HepG2 (cell line): ENCODE data around the gene MS4A7. TPM values are rescaled to one million over a fixed set of nuclear protein-coding genes. Genes with fewer than 3 reads are reported as not detected.

ENCODE experiments used
- ATAC-seq: fragments of 200-7000 bp; cut with Tn5 transposase; 3 replicates; pipeline ENCODE4 v1.9.1; 2020; ENCODE audit warnings: mild to moderate bottlenecking, moderate library complexity
- BruUV-seq: library from RNA; stranded (reverse); fragments of 400-500 nt; replicated peaks from 2 replicates; lab custom pipeline; 2021; lab: Mats Ljungman, UMichigan
- CTCF ChIA-PET: fragments of 300-600 bp; formaldehyde crosslinking; extraction: SDS; loops from one replicate; lab custom pipeline; 2021; ENCODE audit warnings: low total read pairs, inconsistent platforms, low intra/inter-chr PET ratio; lab: Yijun Ruan, JAX
- POLR2A ChIA-PET: fragments of 350-600 bp; sonication (Branson Sonifier 250); formaldehyde crosslinking; loops from one replicate; lab custom pipeline; 2020; ENCODE audit warnings: antibody characterized with exemption, inconsistent platforms; lab: Yijun Ruan, JAX
- DNase-seq: peaks from one replicate; pipeline ENCODE4 v3.0.0-alpha.2; 2015; ENCODE audit warnings: low spot score
- FAIRE-seq: peaks from 3 replicates; lab custom pipeline; 2011; peaks lifted over from hg19 to GRCh38; lab: Jason Lieb, UNC
- H2AFZ ChIP-seq: one replicate; pipeline ENCODE4 v1.6.1; 2011; ENCODE audit warnings: low read length, inconsistent platforms
- H3K27ac ChIP-seq: fragments of 300-600 bp; 3 replicates; pipeline ENCODE4 v1.8.0; 2011; ENCODE audit warnings: mixed run types, mild to moderate bottlenecking, mixed read lengths, low read length, inconsistent platforms; ENCODE audit not compliant: insufficient read depth; ENCODE audit errors: extremely low read length
- H3K27me3 ChIP-seq, 2 experiments: fragments of 200-600 bp in 1 of 2; 2 replicates in 1 of 2; 3 replicates in 1 of 2; pipeline versions ENCODE4 v1.6.0 to v1.8.0; 2011; ENCODE audit warnings: low read length in 2 of 2, mild to moderate bottlenecking in 2 of 2, moderate library complexity in 2 of 2, inconsistent platforms in 1 of 2; ENCODE audit not compliant: insufficient read depth in 2 of 2, control insufficient read depth in 1 of 2
- H3K36me3 ChIP-seq, 2 experiments: fragments of 200-600 bp in 1 of 2; replicated peaks in 1 of 2; 2 replicates in 1 of 2; 3 replicates in 1 of 2; pipeline versions ENCODE4 v1.5.1 to v1.8.0; 2011; ENCODE audit warnings: low read length in 2 of 2, inconsistent platforms in 1 of 2; ENCODE audit not compliant: insufficient read depth in 2 of 2, control insufficient read depth in 1 of 2
- H3K4me1 ChIP-seq: 2 replicates; pipeline ENCODE4 v1.5.1; 2012; ENCODE audit warnings: low read length, inconsistent platforms; ENCODE audit not compliant: insufficient read depth
- H3K4me2 ChIP-seq: 2 replicates; pipeline ENCODE4 v1.6.0; 2011; ENCODE audit warnings: low read depth, low read length, inconsistent platforms
- H3K4me3 ChIP-seq, 3 experiments: fragments of 200-600 bp in 1 of 3; sonication (generic), shearing (Covaris generic) in 1 of 3; replicated peaks in 1 of 3; 2 replicates each; pipeline ENCODE4 v1.5.1; 2011 to 2016; ENCODE audit warnings: low read length in 3 of 3, inconsistent platforms in 2 of 3, low read depth in 2 of 3, mild to moderate bottlenecking in 2 of 3, control low read depth in 1 of 3, mixed read lengths in 1 of 3; ENCODE audit not compliant: insufficient read depth in 1 of 3
- H3K79me2 ChIP-seq: one replicate; pipeline ENCODE4 v1.6.1; 2011; ENCODE audit warnings: low read length, inconsistent platforms; ENCODE audit not compliant: insufficient read depth
- H3K9ac ChIP-seq: 2 replicates; pipeline ENCODE4 v1.6.0; 2011; ENCODE audit warnings: mild to moderate bottlenecking, low read depth, low read length, inconsistent platforms; ENCODE audit not compliant: insufficient read depth
- H3K9me3 ChIP-seq: 2 replicates; pipeline ENCODE4 v1.5.1; 2012; ENCODE audit warnings: mild to moderate bottlenecking, low read length
- H4K20me1 ChIP-seq: 2 replicates; pipeline ENCODE4 v1.6.0; 2011; ENCODE audit warnings: inconsistent platforms, mild to moderate bottlenecking, low read length, moderate library complexity; ENCODE audit not compliant: insufficient read depth
- GFI1 ChIP-seq: sonication (generic); formaldehyde crosslinking; IDR thresholded peaks from 2 replicates; pipeline ENCODE4 v1.5.0; 2020; ENCODE audit warnings: missing genetic modification reagents, mild to moderate bottlenecking, borderline replicate concordance
- MAFK ChIP-seq, 2 experiments: IDR thresholded peaks in 1 of 2; conservative IDR thresholded peaks in 1 of 2; 2 replicates each; pipeline ENCODE4 v1.6.1; 2011; ENCODE audit warnings: improper control_type of control experiment in 2 of 2, low read length in 2 of 2
- U2AF1 ChIP-seq: fragments of 200-400 bp; formaldehyde crosslinking; optimal IDR thresholded peaks from 2 replicates; pipeline ENCODE3; 2017; ENCODE audit warnings: mild to moderate bottlenecking, low read depth, low read length
- WGBS: methylation state at CpG from one replicate; pipeline ENCODE4 v1.1.6; 2017; ENCODE audit warnings: low lambda C conversion rate; 5-methylcytosine and 5-hydroxymethylcytosine counted together
- in situ Hi-C: cut with HindIII; loops from 2 replicates; pipeline ENCODE4 v1.10.0; 2017; ENCODE audit warnings: low pct_unique_long_range_greater_than_20kb; ENCODE audit not compliant: extremely low pct_ligation_motif_present
- intact Hi-C: fragments of 100-400 bp; cut with micrococcal nuclease; formaldehyde crosslinking; loops from one replicate; pipeline ENCODE4 v1.10.0; 2022; ENCODE audit not compliant: unreplicated experiment
- polyA plus RNA-seq, 8 experiments: library from polyadenylated mRNA; depleted of rRNA in 3 of 8; stranded (reverse) in 7 of 8; unstranded in 1 of 8; fragments of >200 nt; fragmentation: Illumina TruSeq in 4 of 8; extraction: Trizol in 4 of 8; gene quantifications; 2 replicates each; pipeline versions ENCODE4 v1.2.1 to v1.2.3, GENCODE V29; 2011 to 2016; ENCODE audit warnings: low read depth in 4 of 8, missing spikeins in 1 of 8, mixed read lengths in 1 of 8; ENCODE audit not compliant: insufficient read depth in 1 of 8
- total RNA-seq, 5 experiments: library from RNA; depleted of rRNA; stranded (reverse); fragments of >200 nt; fragmentation: Illumina TruSeq; extraction: Trizol; gene quantifications; 2 replicates each; pipeline ENCODE4 v1.2.3, GENCODE V29; 2016; ENCODE audit warnings: low read depth in 1 of 5
- TF ChIP-seq, protein P1 (sequence below): IDR thresholded peaks from 2 replicates; pipeline ENCODE4 v1.6.1; 2016; ENCODE audit warnings: low read depth, control low read depth

The MS4A7 gene
- total and polyA plus RNA-seq, 2 of the 13 experiments (the other 11 are each of a cell fraction or from before 2014, with no cell fraction given) = not detected

GRCh38 chr11:60338053-60338452 lies 40.3 kb upstream of the MS4A7 start:
- H3K9me3 ChIP-seq = no peaks in the 10 kb centered on the region
- intact Hi-C loops (no loop called here), in situ Hi-C loops (loop anchor here (25.0 kb wide), 1 partner anchor 149 kb away; the partner anchor contains the start of gene MS4A12)
- 22% methylated on average over 2 of the region's 2 CpGs for WGBS
- FAIRE-seq = no peak
- ChIA-PET POLR2A (no interaction called here), CTCF (no interaction called here)
- no peaks in the 10 kb centered on the region for H3K79me2 ChIP-seq
- no peaks in the 10 kb centered on the region for H3K36me3 ChIP-seq
- TF ChIP-seq MAFK (conservative IDR thresholded peaks at IDR 0.05 in 1 of 2, IDR thresholded peaks at IDR 0.05 in 1 of 2; ENCODE audit: low read length in 2 of 2) (peak in 1 of 2 experiments; percentile 21; a peak in 1 of 4 replicates), U2AF1 (no peak)
- H3K4me1 ChIP-seq = no peaks in the 10 kb centered on the region
- BruUV-seq = no TSS peak
- no peak overlapping the region for H3K9ac ChIP-seq
- H3K4me2 ChIP-seq = no peak overlapping the region
- no peak overlapping the region for H3K4me3 ChIP-seq
- no peaks in the 10 kb centered on the region for H4K20me1 ChIP-seq
- DNase-seq = no peak
- no peak for ATAC-seq
- H3K27ac ChIP-seq = no peak overlapping the region
- H3K27me3 ChIP-seq = no peaks in the 10 kb centered on the region
- H2AFZ ChIP-seq = no peak overlapping the region

GRCh38 chr11:60339356-60339755 lies 39.0 kb upstream of the MS4A7 start:
- Histone ChIP-seq H3K79me2 (no peaks in the 10 kb centered on the region), H4K20me1 (no peaks in the 10 kb centered on the region), H3K27ac (no peak overlapping the region), H3K4me3 (no peak overlapping the region), H3K9ac (no peak overlapping the region), H3K9me3 (no peaks in the 10 kb centered on the region), H3K4me1 (no peaks in the 10 kb centered on the region), H3K27me3 (no peaks in the 10 kb centered on the region), H3K4me2 (no peak overlapping the region), H2AFZ (no peak overlapping the region), H3K36me3 (no peaks in the 10 kb centered on the region)
- TF ChIP-seq, protein P1, sequence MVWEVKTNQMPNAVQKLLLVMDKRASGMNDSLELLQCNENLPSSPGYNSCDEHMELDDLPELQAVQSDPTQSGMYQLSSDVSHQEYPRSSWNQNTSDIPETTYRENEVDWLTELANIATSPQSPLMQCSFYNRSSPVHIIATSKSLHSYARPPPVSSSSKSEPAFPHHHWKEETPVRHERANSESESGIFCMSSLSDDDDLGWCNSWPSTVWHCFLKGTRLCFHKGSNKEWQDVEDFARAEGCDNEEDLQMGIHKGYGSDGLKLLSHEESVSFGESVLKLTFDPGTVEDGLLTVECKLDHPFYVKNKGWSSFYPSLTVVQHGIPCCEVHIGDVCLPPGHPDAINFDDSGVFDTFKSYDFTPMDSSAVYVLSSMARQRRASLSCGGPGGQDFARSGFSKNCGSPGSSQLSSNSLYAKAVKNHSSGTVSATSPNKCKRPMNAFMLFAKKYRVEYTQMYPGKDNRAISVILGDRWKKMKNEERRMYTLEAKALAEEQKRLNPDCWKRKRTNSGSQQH (CRISPR knock-in tag) = no peak
- no peak for TF ChIP-seq GFI1 (CRISPR knock-in tag)
- WGBS = 8% methylated on average over 3 of the region's 3 CpGs
- in situ Hi-C loops = loop anchor here (25.0 kb wide), 1 partner anchor 148 kb away; the partner anchor contains the start of gene MS4A12
- ATAC-seq = no peak
- no TSS peak for BruUV-seq
- intact Hi-C loops = no loop called here
- ChIA-PET CTCF (no interaction called here), POLR2A (no interaction called here)
- no peak for DNase-seq
- no peak for FAIRE-seq
